ENCODE data around the gene SCYGR6.

DNA sequence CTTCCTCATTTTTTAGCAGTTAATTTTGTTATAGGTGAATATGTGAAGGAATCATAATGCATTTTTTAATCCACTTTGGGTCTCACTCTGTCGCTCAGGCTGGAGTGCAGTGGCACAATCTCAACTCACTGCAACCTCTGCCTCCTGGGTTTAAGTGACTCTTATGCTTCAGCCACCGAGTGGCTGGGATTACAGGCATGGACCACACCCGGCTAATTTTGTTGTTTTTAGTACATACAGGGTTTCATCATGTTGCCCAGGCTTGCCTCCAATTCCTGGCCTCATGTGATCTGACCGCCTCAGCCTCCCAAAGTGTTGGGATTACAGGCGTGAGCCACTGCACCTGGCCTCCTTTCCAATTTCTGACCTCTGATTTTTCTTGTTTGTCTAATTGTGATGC lies 40.3 kb downstream of the SCYGR6 start:
- TF ChIP-seq, protein P1, sequence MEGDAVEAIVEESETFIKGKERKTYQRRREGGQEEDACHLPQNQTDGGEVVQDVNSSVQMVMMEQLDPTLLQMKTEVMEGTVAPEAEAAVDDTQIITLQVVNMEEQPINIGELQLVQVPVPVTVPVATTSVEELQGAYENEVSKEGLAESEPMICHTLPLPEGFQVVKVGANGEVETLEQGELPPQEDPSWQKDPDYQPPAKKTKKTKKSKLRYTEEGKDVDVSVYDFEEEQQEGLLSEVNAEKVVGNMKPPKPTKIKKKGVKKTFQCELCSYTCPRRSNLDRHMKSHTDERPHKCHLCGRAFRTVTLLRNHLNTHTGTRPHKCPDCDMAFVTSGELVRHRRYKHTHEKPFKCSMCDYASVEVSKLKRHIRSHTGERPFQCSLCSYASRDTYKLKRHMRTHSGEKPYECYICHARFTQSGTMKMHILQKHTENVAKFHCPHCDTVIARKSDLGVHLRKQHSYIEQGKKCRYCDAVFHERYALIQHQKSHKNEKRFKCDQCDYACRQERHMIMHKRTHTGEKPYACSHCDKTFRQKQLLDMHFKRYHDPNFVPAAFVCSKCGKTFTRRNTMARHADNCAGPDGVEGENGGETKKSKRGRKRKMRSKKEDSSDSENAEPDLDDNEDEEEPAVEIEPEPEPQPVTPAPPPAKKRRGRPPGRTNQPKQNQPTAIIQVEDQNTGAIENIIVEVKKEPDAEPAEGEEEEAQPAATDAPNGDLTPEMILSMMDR (conservative IDR thresholded peaks at IDR 0.05): no peak
- no peak for TF ChIP-seq ZFX (IDR thresholded peaks at IDR 0.05)
